HG03159 (cell line): ENCODE results near the gene CEP120.

ENCODE experiments used
- ATAC-seq: cut with Tn5 transposase; IDR thresholded peaks from one replicate; pipeline ENCODE4 v1.9.1; 2021; ENCODE audit warnings: mild to moderate bottlenecking, moderate library complexity; ENCODE audit not compliant: unreplicated experiment

The CEP120 gene

GRCh38 chr5:123304777-123305316 is 118.4 kb downstream of the CEP120 start:
- ATAC-seq, result no peak

GRCh38 chr5:123303802-123304201 is 119.4 kb downstream of the CEP120 start:
- no peak for ATAC-seq

GRCh38 chr5:123300266-123300665 is 122.9 kb downstream of the CEP120 start:
- ATAC-seq, result no peak

- no peak for ATAC-seq
Observed at GRCh38 chr5:123299136-123299535, 124.1 kb downstream of the CEP120 start.

GRCh38 chr5:123298335-123299030 is 124.7 kb downstream of the CEP120 start:
- ATAC-seq, result no peak

GRCh38 chr5:123297866-123298265 is 125.3 kb downstream of the CEP120 start:
- no peak for ATAC-seq

GRCh38 chr5:123297198-123297831 is 125.9 kb downstream of the CEP120 start:
- ATAC-seq, result no peak
